ENCODE results near the gene TRABD.

The TRABD gene

GRCh38 chr22:50169181-50169759, 16.4 kb upstream of the TRABD start:
- no peak for TF ChIP-seq CTCF (IDR thresholded peaks at IDR 0.05; ENCODE audit: low read depth, low read length)
- no peak overlapping the region for H3K4me3 ChIP-seq (ENCODE audit: low read depth, low read length)

GRCh38 chr22:50169774-50170341, 15.9 kb upstream of the TRABD start:
- no peak for TF ChIP-seq CTCF (IDR thresholded peaks at IDR 0.05; ENCODE audit: low read depth, low read length)
- peak overlapping the region; percentile 41 for H3K4me3 ChIP-seq (ENCODE audit: low read depth, low read length)

GRCh38 chr22:50170453-50171318, 15.0 kb upstream of the TRABD start, which contains the start of gene PANX2:
TSS of gene PANX2 (plus strand) at chr22:50170731. CDS start at chr22:50170731, 0 bp downstream.
- no peak for TF ChIP-seq CTCF (IDR thresholded peaks at IDR 0.05; ENCODE audit: low read depth, low read length)
- peak within 1 kb of the TSS; percentile 41 for H3K4me3 ChIP-seq (ENCODE audit: low read depth, low read length)

GRCh38 chr22:50171319-50171964, 14.3 kb upstream of the TRABD start:
- H3K4me3 ChIP-seq (ENCODE audit: low read depth, low read length): no peak overlapping the region; the same call in 1 of the 2 replicates
- no peak for TF ChIP-seq CTCF (IDR thresholded peaks at IDR 0.05; ENCODE audit: low read depth, low read length)

- TF ChIP-seq CTCF (IDR thresholded peaks at IDR 0.05; ENCODE audit: low read depth, low read length): no peak
- H3K4me3 ChIP-seq (ENCODE audit: low read depth, low read length): no peak overlapping the region
Observed at GRCh38 chr22:50171965-50172421, 13.7 kb upstream of the TRABD start.

- no peak for TF ChIP-seq CTCF (IDR thresholded peaks at IDR 0.05; ENCODE audit: low read depth, low read length)
- no peak overlapping the region for H3K4me3 ChIP-seq (ENCODE audit: low read depth, low read length)
Observed at GRCh38 chr22:50173311-50173982, 12.3 kb upstream of the TRABD start.

All from WI38 (cell line).